SW 1271 (cell line): Measurements from ENCODE around the gene CRISPLD2.

Experiments
- DNase-seq, 2 experiments: peaks; one replicate each; lab custom pipeline; 2025; lab: John Stamatoyannopoulos, UW

The CRISPLD2 gene

DNA sequence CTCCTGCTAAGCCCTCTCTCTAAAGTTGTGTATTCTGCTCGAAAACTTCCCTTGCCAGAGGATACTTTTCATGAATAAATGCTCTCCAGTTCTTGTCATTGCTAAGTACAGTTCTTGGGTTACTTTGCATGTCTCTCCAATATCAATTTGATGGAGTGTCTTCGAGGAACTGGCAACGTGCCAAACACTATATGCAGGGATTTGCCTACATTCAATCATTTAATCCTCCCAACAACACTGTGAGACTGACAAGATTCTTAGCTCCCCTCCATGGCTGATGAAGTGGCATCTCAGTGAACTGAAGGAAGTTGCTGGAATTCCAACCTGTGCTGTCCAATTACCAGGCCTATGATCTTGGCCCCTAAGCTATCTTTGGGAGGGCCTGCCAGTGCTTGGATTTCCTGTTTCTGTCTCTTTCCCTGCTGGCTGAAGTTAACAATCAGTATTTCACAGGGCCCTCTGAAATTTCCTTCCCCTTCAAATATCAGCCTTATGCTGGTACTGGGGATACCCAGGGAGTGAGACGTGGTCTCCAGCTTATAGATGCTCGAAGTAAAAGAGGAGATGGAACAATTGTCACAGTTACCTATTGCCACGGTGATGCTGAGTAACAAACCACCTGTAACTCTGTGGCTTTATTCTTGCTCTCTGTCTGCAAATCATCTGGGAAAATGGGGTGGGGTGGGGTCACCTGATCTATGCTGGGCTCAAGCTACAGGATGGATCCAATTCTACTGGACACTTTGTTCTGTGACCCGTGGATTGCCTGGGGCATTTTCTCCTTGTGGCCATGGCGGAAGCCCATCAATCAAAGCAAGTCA is 19.4 kb upstream of the CRISPLD2 start:
- peak in 1 of 2 experiments; percentile 14 for DNase-seq

DNA sequence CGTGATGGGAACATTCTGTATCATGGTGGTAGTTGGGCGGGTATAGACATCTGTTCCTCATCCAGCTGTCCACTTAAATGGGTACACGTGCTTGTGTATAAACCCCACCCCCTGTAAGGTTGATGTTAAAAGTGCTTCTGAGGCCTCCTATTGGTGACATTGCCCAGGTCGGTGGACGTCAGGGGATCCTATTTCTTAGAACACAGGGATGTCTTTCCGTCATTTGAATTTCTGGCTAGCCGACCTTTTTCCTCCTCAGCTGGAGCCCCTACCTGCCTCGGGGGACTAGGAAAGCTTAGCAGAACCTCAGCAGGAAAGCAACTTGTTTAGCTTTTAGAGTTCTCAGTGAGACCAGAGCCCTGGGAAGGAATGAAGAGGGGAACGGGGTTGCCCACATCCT is 16.6 kb upstream of the CRISPLD2 start:
- no peak for DNase-seq

DNA sequence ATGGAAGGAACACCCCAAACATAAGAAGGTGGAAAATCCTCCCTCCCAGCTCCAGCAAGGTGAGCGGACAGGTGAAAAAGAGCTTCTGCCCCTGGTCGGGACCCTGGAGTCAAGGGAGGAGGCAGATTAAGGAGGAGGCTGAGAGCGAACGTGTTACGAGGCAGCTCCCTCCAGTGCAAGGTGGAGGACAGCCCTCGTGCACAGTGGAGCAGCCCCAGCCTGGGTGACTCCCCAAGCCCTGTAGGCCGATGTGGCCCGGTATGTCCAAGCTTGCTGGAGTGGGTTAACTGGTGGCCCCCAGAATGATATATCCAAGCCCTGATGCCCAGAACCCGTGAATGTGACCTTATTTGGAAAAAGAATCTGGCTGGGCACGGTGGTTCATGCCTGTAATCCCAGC is 15.5 kb upstream of the CRISPLD2 start:
- no peak for DNase-seq

DNA sequence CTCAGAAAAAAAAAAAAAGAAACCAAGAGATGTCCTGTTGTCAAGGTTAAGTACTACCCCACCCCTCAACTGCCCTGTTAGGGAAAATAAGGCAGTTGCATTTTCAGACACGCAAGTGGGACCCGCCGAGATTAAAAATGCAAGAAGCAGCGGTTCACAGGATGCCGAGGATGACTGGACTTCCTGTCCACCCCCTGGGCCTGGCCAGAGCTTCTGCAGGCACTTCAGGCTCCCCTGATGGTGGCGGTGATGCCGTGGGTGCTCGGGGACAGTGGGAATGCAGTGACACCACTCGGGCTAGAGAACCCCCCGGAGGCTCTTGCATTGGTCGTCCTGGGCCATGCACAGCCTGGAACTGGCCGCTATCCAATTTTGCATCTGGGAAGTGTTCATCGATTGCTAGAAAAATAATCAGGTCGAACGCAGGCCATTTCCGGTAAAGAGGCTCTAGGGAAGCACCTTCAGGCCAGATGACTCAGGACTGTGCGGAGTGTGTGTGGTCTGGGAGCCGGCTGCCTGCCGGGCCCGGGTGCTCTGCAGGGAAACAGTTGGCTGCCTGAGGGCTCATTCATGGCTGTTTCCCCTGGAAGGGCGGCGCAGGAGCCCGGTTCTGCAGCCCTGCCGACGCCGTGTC is 13.4 kb upstream of the CRISPLD2 start:
- peak; percentile 63 to 87 for DNase-seq

DNA sequence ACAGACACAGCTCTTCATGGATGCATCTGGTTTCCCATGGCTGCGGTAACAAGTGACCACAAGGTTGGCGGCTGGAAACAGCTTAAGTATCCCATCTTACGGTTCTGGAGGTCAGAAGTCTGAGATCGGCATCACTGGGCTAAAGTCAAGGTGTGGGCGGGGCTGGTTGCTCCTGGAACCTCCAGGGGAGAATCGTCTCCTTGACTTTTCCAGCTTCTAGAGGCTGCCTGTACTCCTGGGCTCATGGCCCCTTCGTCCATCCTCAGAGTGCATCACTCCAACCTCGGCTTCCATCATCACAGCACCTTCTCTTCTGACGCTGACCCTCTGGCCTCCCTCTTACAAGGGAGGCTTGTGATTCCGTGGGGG is 12.9 kb upstream of the CRISPLD2 start:
- DNase-seq: no peak

DNA sequence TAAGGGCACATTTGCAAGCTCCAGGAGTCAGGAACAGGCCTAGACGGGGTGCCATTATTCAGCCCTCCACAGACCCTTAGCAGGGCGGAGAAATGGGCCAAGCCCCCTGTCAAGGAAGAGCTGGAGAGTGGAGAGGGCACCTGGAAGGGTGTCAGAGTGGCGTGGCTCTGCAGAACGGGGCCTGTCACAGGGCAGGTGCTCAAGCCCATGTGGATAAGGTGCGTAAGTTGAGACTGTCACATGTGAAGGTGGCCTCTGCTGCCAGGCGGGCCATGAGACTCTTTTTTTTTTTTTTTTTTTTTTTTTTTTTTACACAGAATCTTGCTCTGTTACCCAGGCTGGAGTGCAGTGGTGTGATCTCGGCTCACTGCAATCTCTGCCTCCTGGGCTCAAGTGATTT is 12.0 kb upstream of the CRISPLD2 start:
- no peak for DNase-seq

DNA sequence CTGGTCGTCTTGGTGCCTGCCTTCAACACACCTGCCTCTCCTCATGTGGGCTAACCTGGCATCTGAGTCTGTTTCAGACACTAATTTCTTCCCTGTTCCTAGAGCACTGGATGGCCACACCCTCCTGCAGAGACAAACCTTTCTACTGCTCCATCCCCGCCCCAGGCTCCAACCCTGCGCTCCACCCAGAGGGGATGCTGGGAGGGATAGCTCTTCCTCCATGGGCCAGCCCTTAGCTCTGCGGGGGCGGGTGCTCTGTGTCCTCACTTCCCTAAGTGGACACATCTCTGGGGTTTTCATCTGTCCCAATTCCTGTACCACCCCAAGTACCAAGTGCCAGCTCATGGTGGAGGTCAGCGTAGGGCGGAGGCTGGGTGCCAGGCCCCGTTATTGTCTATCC is 11.0 kb upstream of the CRISPLD2 start:
- no peak for DNase-seq

DNA sequence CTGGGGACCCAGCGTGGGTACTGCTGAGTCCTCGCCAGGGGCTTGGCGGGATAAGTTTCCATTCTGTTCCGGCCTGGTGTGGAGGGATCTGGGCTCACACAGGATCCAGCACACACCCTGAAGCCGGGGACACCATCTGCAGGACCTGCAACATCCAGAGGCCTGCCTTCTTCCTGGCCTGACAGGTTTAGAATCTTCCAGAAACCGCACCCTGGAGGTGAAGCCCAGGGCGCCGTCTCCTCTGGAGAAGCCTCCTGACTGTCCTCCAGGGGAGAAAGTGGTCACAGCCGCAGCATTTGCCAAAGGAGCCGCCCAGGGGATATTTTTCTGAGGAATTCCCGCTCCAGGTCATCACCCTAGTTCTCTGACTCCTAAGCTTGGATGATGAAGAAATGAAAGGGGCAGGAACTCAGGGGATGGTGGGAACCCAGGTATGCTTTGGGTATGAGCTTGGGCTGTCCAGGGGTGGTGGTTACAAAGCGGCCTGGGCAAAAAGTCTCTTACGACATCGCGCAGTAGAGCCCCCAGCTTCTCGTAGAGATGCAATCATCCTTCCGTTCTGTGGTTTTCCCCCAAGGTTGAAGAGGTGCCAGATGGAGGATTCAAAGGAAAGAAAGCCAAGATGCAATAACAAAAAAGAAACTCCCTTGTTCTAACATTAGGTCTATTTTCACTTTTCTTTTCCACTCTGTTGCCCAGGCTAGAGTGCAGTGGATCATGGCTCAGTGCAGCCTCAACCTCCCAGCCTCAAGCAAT is 9.1 kb upstream of the CRISPLD2 start:
- DNase-seq: no peak

DNA sequence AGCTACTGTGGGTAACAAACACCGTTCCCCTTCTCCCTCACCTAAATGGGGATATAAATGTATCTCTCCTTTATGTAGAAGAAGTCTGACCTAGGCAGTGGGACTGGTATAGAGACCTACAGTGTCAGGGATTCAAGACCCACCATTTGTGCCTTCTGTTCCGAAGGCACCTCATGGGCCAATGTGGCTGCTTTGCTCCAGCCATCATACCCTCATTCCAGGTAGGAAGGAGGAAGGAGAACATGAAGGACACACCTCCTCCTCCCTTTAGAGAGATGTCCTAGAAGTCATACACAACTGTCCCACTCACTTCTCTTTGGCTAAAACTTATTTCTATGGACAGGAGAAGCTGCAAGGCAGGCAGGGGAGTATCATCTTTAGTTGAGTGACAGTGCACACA is 8.3 kb upstream of the CRISPLD2 start:
- no peak for DNase-seq

DNA sequence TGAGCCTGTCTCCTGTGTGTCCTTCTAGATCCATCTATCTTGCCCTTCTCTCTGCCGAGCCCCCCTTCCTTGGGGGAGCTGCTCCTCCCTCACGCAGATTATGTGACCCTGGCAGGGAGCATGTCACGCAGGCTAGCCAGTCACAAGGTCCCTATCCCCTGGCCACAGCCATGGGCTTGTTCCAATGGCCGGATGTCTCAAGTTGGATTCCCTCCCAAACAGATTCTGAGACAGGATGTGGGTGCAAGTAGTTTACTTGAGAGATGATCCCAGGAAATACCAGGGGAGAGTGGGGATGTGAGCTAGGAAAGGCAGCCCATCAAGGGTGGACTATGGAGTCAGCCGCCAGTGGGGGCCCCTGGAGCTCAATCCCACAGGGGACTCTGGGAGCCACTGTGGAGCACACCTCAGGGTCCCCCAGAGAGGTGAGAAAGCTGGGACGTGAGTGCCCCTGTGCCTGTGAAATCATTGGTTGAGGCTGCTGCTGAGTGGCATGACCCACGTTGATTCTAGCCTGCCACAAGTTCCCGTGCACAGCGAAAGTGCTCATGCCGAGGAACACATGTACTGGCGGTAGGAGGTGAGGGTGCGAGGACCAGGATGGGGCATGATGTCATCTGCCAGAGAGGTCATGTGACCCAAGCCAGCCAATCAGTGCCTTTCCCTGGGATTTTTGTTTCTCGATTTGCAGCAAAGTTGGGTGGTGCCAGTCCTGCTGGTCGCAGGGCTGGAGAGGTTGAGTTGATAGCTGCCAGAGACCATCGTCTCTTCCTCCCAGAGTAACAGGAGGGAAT is 6.4 kb upstream of the CRISPLD2 start:
- DNase-seq: no peak

DNA sequence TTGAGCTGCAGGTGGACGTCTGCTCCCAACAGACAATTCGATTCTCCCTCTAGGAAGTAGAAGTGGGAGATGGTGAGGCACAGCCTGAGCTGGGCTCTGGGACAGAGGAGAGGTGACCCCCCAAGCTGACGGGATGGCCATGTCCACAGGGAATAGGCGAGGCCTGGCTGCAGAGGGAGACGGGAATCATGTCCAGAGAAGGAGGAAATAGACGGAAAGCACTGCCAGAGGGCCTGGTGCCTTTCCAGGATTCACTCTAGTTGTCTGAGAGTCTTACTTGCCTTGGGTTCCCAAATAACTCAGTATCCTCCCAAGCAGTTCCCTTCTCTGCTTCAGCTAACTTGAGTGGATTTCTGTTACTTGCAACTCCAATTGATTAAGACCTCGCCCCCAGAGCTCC is 4.3 kb upstream of the CRISPLD2 start:
- no peak for DNase-seq

DNA sequence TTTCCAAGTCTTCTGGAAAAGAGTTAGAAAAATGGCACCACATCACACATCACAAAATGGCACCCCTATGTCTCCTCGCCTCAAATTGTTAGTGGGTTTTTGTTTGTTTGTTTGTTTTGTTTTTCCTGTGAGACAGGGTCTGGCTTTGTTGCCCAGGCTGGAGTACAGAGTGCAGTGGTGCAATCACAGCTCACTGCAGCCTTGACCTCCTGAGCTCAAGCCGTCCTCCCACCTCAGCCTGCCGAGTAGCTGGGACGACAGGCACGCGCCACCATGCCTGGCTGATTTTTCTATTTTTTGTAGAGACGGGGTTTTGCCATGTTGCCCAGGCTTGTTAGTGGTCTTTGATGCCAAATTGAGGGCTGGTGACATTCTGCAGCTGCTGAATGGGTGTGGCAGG is 3.8 kb upstream of the CRISPLD2 start:
- DNase-seq: no peak

DNA sequence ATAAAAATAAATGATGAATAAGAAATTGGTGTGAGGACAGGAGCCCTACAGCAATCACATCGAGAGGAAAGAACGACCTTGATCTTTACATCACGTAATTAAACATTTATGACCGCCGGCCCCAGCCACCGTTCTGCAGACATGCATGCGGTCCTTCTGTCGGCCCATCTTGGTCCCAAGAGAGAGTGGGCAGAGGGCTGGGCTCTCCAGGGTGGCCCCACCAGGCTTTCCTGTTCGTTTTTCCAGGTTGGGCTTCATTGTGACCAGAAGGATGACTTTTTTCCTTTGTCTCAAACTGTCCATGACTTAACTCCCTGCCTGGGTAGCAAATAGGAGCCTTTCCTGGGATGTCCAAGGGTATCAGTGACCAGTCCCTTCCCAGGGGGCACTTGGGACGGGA is 3.3 kb upstream of the CRISPLD2 start:
- DNase-seq: no peak

DNA sequence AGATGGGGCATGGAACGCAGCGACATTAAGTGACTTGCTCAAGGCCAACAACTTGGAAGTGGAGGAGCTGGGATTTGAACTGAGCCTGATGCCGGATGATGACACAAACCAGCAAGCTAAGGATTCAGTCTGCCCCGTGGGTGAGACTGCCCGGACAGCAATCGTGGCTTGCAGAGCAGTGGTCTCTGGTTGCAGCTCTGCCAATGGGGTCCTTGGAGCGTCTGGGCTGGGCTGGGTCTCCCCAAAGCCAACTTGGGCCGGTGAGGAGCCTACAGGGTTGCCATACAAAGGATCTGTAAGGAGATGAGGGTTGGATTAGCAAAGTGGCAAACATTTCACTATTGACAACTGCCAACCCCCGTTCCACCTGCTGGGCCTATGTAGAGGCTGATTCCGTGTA is 2.6 kb upstream of the CRISPLD2 start:
- no peak for DNase-seq

DNA sequence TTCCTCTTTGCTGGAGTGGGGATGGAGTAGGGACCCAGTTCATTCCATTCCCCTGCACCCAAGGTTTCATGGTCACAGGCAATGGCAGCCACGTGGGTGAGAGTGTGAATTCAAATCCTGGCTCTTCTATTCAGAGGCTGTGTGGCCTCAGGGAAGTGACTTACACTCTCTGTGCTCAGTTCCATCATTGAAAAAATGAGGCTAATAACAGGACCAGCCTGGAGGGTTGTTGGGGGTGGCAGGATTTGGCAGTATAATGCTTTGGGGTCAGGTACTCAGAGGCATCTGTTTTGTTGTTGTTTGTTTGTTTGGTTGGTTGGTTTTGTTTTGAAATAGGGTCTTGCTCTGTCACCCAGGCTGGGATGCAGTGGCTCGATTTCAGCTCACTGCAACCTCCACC is 2.2 kb upstream of the CRISPLD2 start:
- DNase-seq: no peak

DNA sequence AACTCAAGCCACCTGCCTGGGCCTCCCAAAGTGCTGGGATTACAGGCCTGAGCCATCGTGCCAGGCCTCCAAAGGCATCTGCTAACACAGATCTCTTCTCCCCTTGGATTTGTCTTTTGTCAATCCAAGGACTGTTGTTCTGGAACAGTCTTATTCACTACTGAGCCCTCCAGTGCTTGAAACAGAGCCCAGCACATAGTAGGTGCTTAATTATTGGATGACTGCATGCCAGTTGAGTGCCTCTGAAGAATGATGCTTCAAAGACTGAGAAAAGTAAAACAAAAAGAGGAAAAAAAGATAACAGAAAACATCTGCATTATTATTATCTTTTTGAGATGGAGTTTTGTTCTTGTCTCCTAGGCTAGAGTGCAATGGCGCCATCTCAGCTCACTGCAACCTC is 1.7 kb upstream of the CRISPLD2 start:
- DNase-seq: no peak

DNA sequence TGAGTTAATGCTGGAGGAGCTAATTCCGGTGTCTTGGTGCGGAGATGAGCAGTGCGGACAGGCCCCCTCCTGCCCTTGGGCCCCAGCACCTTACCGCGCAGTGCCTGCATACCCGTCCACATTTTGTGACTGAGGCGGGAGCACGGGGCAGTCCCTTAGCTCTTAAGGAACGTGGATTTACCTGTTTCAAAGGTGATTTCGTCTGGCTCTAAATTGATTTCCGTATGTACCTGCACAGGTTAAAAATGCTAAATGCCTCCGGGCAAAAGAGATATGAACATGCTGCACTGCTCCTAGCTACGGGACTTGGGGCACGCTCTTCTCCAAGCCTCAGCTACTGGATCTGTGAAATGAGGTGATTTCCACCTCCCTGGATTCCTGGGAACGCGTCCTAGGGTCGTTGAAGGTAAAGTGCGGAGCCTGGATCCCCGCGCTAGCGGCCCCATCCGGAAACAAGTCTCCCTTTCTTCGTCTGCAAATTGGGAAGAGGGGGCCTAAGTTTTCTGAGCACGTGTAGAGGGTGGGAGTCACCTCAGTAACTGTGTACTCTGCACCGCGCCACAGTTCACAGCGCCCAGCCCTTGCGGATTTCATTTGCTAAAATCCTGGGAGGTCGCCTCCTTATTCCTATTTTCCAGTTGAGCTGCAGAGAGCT is 669 bp upstream of the CRISPLD2 start:
- DNase-seq: no peak

DNA sequence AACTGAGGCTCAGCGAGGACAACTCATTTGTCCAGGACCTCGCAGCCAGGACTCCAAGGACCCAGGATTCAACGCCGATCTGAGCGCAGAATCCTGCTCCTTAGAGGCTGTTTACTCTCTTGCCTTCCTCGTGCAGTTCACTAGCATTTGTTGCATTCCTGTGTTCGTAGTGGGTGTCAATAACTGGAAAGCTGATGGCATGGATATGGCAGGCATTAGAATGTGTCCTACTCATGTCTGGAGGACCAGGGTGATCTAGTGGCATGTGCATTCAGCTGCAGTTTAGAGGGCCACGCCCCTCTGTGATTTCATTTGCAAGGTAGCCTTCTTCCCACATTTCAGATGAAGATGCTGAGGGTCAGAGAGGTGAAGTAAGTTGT is 510 bp downstream of the CRISPLD2 start:
- no peak for DNase-seq

DNA sequence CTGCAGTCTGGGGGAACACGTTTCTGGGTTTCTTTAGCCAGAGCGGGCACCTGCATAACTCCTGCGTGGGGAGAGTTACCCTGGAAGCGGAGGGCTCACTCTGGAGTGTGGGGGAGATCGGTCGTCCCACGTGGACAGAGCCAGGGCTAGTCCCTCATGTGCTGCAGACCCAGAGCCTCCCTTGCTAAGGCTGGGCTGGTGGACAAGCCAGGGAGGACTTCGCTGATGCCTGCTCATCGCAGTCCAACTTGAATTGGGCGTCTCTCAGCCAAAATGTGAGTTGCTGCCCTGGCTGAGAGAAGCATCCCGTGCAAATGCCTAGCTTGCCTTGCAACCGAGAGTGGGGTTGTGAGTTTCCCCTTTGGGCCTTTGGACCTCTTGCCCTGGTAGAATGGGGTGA is 986 bp downstream of the CRISPLD2 start:
- no peak for DNase-seq

DNA sequence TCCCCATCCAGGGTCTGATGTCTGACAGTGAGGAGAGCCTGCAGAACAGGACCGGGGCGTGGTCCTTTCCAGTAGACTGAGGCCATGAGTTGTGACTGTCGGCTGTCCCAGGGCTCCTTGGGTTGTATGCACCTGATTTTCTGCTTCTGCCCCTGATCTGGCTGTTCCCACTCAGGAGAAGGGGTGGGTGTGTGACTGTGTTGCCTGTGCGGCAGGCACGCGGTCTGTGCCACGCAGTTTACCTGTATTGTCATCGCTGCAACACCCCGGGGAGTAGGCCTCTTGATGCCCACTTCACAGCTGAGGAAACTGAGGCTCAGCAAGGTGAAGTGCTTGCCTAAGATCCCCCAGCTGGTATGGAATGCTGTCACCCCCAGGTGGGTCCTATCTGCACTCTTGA is 1.4 kb downstream of the CRISPLD2 start:
- no peak for DNase-seq

DNA sequence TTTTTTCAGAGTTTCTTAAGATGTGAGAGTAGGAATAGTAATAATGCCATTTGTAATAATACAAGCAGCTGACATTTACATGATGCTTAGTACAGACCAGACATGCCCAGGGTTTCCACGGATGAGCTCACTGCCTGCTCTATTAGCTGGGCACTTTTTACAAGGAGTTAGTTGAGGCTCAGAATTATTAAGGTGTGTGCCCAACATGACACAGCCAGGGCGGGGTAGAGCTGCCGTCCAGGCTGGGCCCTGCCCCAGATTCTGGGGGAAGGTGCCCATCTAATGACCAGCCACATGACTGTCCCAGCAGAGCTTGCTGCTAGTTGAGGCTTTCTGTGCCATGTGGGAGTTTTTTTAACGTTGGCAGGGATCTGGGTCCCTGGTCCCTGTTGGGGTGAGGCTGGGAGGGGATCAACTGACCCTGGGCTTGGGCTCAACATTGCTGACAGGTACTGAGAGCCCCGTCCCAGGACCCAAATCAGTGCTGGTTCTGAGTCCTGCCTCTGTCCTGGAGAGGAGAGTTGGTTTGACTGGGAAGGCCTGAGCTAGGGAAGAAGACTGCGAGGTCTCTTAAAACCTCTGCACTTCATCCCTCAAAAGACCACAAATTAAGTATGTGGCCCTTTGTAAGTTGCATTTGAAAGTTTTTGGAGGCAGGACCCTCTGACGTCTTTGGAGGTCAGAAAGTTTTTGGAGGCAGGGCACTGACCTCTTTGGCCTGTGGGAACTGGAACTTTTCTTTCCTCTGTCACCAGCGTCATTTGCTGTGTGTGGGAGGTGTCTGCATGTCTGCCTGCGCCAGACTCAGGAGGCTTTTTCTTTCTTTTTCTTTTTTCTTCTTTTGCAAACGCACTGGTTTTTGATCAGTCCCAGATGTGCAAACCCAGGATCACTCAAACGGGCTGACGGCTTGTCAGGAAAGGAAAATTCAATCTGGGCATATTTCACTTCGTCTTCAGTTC is 2.2 kb downstream of the CRISPLD2 start:
- DNase-seq: no peak
